IPS-20b (cell line): ENCODE results near the gene CRAMP1.

Experiments used
- H3K27ac ChIP-seq: one replicate; pipeline ENCODE4 v1.5.1; 2013; ENCODE audit warnings: low read length
- H3K27me3 ChIP-seq: 2 replicates; pipeline ENCODE4 v1.6.1; 2013; ENCODE audit warnings: mild to moderate bottlenecking, low read length, inconsistent platforms; ENCODE audit not compliant: insufficient read depth
- H3K36me3 ChIP-seq: 2 replicates; pipeline ENCODE4 v1.6.1; 2013; ENCODE audit warnings: low read depth, mild to moderate bottlenecking, inconsistent platforms, low read length, moderate library complexity; ENCODE audit not compliant: insufficient read depth
- H3K4me1 ChIP-seq: 2 replicates; pipeline ENCODE4 v1.6.1; 2013; ENCODE audit warnings: mild to moderate bottlenecking, control low read depth, inconsistent platforms, low read length, moderate library complexity; ENCODE audit not compliant: insufficient read depth
- H3K4me3 ChIP-seq: 2 replicates; pipeline ENCODE4 v1.5.1; 2013; ENCODE audit warnings: mild to moderate bottlenecking, low read length, inconsistent platforms
- H3K9ac ChIP-seq: 2 replicates; pipeline ENCODE4 v1.6.1; 2013; ENCODE audit warnings: low read depth, mild to moderate bottlenecking, inconsistent platforms, low read length, moderate library complexity
- H3K9me3 ChIP-seq: 2 replicates; pipeline ENCODE4 v1.6.1; 2013; ENCODE audit warnings: mild to moderate bottlenecking, low read depth, low read length, inconsistent platforms; ENCODE audit not compliant: insufficient read depth

CRAMP1 gene

GRCh38 chr16:1601489-1601888 is 10.7 kb upstream of the CRAMP1 start:
- Histone ChIP-seq H3K4me1 (no peaks in the 10 kb centered on the region), H3K9me3 (peaks cover 3% of the 10 kb centered on the region; the same call in 1 of the 2 replicates), H3K27me3 (no peaks in the 10 kb centered on the region), H3K36me3 (peaks cover 27% of the 10 kb centered on the region), H3K27ac (no peak overlapping the region), H3K4me3 (no peak overlapping the region), H3K9ac (no peak overlapping the region)

- Histone ChIP-seq H3K4me1 (no peaks in the 10 kb centered on the region), H3K9ac (no peak overlapping the region), H3K27ac (no peak overlapping the region), H3K9me3 (peaks cover 3% of the 10 kb centered on the region; the same call in 1 of the 2 replicates), H3K36me3 (peaks cover 34% of the 10 kb centered on the region), H3K27me3 (no peaks in the 10 kb centered on the region), H3K4me3 (no peak overlapping the region)
These were observed 9.9 kb upstream of the CRAMP1 start for GRCh38 chr16:1602285-1602684.

- no peak overlapping the region for H3K27ac ChIP-seq
- H3K9ac ChIP-seq, result no peak overlapping the region
- no peaks in the 10 kb centered on the region for H3K9me3 ChIP-seq
- H3K4me1 ChIP-seq, result no peaks in the 10 kb centered on the region; the same call in 1 of the 2 replicates
- H3K36me3 ChIP-seq, result peaks cover 21% of the 10 kb centered on the region
- H3K27me3 ChIP-seq, result no peaks in the 10 kb centered on the region
- H3K4me3 ChIP-seq, result no peak overlapping the region
These were observed 5.4 kb upstream of the CRAMP1 start for GRCh38 chr16:1606774-1607173.

- Histone ChIP-seq H3K9ac (no peak overlapping the region), H3K27ac (no peak overlapping the region), H3K36me3 (peaks cover 17% of the 10 kb centered on the region), H3K9me3 (no peaks in the 10 kb centered on the region), H3K27me3 (peaks cover 4% of the 10 kb centered on the region), H3K4me1 (no peaks in the 10 kb centered on the region; the same call in 1 of the 2 replicates), H3K4me3 (no peak overlapping the region)
These were observed 4.2 kb upstream of the CRAMP1 start for GRCh38 chr16:1607971-1608370.

- Histone ChIP-seq H3K36me3 (peaks cover 17% of the 10 kb centered on the region), H3K4me3 (peak overlapping the region; percentile 88), H3K9ac (peak overlapping the region; percentile 86), H3K9me3 (no peaks in the 10 kb centered on the region), H3K27me3 (peaks cover 16% of the 10 kb centered on the region), H3K27ac (no peak overlapping the region), H3K4me1 (peaks cover 6% of the 10 kb centered on the region; the same call in 1 of the 2 replicates)
These were observed 1.9 kb upstream of the CRAMP1 start for GRCh38 chr16:1610071-1610898.

- peak overlapping the region; percentile 61; the same call in 1 of the 2 replicates for H3K9ac ChIP-seq
- peak overlapping the region; percentile 88 for H3K4me3 ChIP-seq
- H3K27ac ChIP-seq, result no peak overlapping the region
- H3K4me1 ChIP-seq, result peaks cover 6% of the 10 kb centered on the region; the same call in 1 of the 2 replicates
- H3K9me3 ChIP-seq, result no peaks in the 10 kb centered on the region
- H3K36me3 ChIP-seq, result peaks cover 17% of the 10 kb centered on the region
- H3K27me3 ChIP-seq, result peaks cover 18% of the 10 kb centered on the region
These were observed 1.1 kb upstream of the CRAMP1 start for GRCh38 chr16:1610899-1611632.

GRCh38 chr16:1613211-1613622 is 1.1 kb downstream of the CRAMP1 start:
- Histone ChIP-seq H3K4me1 (peaks cover 6% of the 10 kb centered on the region; the same call in 1 of the 2 replicates), H3K27ac (no peak overlapping the region), H3K9ac (peak overlapping the region; percentile 64; the same call in 1 of the 2 replicates), H3K36me3 (peaks cover 22% of the 10 kb centered on the region; the same call in 1 of the 2 replicates), H3K27me3 (peaks cover 18% of the 10 kb centered on the region), H3K4me3 (peak overlapping the region; percentile 72), H3K9me3 (no peaks in the 10 kb centered on the region)

- Histone ChIP-seq H3K27me3 (peaks cover 18% of the 10 kb centered on the region), H3K27ac (no peak overlapping the region), H3K9ac (peak overlapping the region; percentile 64; the same call in 1 of the 2 replicates), H3K4me3 (peak overlapping the region; percentile 72), H3K36me3 (peaks cover 29% of the 10 kb centered on the region; the same call in 1 of the 2 replicates), H3K4me1 (peaks cover 6% of the 10 kb centered on the region; the same call in 1 of the 2 replicates), H3K9me3 (no peaks in the 10 kb centered on the region)
These were observed 1.7 kb downstream of the CRAMP1 start for GRCh38 chr16:1613728-1614455.

- Histone ChIP-seq H3K4me1 (peaks cover 6% of the 10 kb centered on the region; the same call in 1 of the 2 replicates), H3K27ac (no peak overlapping the region), H3K9ac (peak overlapping the region; percentile 80; the same call in 1 of the 2 replicates), H3K27me3 (peaks cover 18% of the 10 kb centered on the region), H3K9me3 (no peaks in the 10 kb centered on the region), H3K36me3 (peaks cover 36% of the 10 kb centered on the region), H3K4me3 (peak overlapping the region; percentile 75)
These were observed 2.4 kb downstream of the CRAMP1 start for GRCh38 chr16:1614456-1615102.

GRCh38 chr16:1615761-1616160 is 3.6 kb downstream of the CRAMP1 start:
- no peak overlapping the region for H3K27ac ChIP-seq
- peaks cover 6% of the 10 kb centered on the region; the same call in 1 of the 2 replicates for H3K4me1 ChIP-seq
- H3K36me3 ChIP-seq, result peaks cover 48% of the 10 kb centered on the region
- peak overlapping the region; percentile 80; the same call in 1 of the 2 replicates for H3K9ac ChIP-seq
- peaks cover 18% of the 10 kb centered on the region for H3K27me3 ChIP-seq
- H3K9me3 ChIP-seq, result no peaks in the 10 kb centered on the region
- H3K4me3 ChIP-seq, result peak overlapping the region; percentile 75

- Histone ChIP-seq H3K27me3 (peaks cover 5% of the 10 kb centered on the region; the same call in 1 of the 2 replicates), H3K4me1 (no peaks in the 10 kb centered on the region), H3K36me3 (peaks cover 51% of the 10 kb centered on the region), H3K27ac (no peak overlapping the region), H3K9ac (no peak overlapping the region), H3K9me3 (no peaks in the 10 kb centered on the region), H3K4me3 (no peak overlapping the region)
These were observed 7.8 kb downstream of the CRAMP1 start for GRCh38 chr16:1619976-1620375.
